Calu3 (cell line): ENCODE measurements around the gene MYLK. TPM values are rescaled to one million over a fixed set of nuclear protein-coding genes. Genes with fewer than 3 reads are reported as not detected.
A peak's percentile ranks its signal among the peaks of the same experiment; 100 is the strongest.

Experiments used
- BruUV-seq: library from RNA; stranded (reverse); fragments of 400-500 nt; replicated peaks from 2 replicates; lab custom pipeline; 2021; lab: Mats Ljungman, UMichigan
- CTCF ChIA-PET: fragments of 300-600 bp; sonication (Branson Sonifier 250); formaldehyde crosslinking; loops from one replicate; lab custom pipeline; 2022; ENCODE audit warnings: antibody characterized with exemption; lab: Charles Lee
- DNase-seq: peaks from one replicate; pipeline ENCODE4 v3.0.0; 2022
- H3K27ac Mint-ChIP-seq: one replicate; pipeline ENCODE4 v1.8.0; 2022; ENCODE audit warnings: mixed read lengths; ENCODE audit not compliant: unreplicated experiment
- H3K27me3 Mint-ChIP-seq: one replicate; pipeline ENCODE4 v1.8.0; 2022; ENCODE audit warnings: mixed read lengths; ENCODE audit not compliant: unreplicated experiment
- H3K36me3 Mint-ChIP-seq: one replicate; pipeline ENCODE4 v1.8.0; 2022; ENCODE audit warnings: mild to moderate bottlenecking, moderate library complexity, mixed read lengths; ENCODE audit not compliant: insufficient read depth, unreplicated experiment
- H3K4me1 Mint-ChIP-seq: one replicate; pipeline ENCODE4 v1.8.0; 2022; ENCODE audit warnings: mild to moderate bottlenecking, low read depth, mixed read lengths; ENCODE audit not compliant: unreplicated experiment
- H3K4me3 Mint-ChIP-seq: one replicate; pipeline ENCODE4 v1.8.0; 2022; ENCODE audit warnings: mild to moderate bottlenecking, low read depth, moderate library complexity, mixed read lengths; ENCODE audit not compliant: unreplicated experiment
- H3K9me3 Mint-ChIP-seq: one replicate; pipeline ENCODE4 v1.8.0; 2022; ENCODE audit warnings: low read depth, mixed read lengths; ENCODE audit not compliant: unreplicated experiment
- intact Hi-C: fragments of 100-400 bp; cut with micrococcal nuclease; formaldehyde crosslinking; loops from one replicate; pipeline ENCODE4 v1.10.0; 2022; ENCODE audit not compliant: unreplicated experiment
- total RNA-seq: library from RNA; stranded (reverse); gene quantifications from 2 replicates; pipeline ENCODE4 v1.2.3, GENCODE V29; 2022
- TF ChIP-seq, protein P1 (sequence below): fragments of 200-600 bp; IDR thresholded peaks from one replicate; pipeline ENCODE4 v1.8.0; 2022; ENCODE audit warnings: antibody characterized with exemption; ENCODE audit not compliant: unreplicated experiment

Gene MYLK
- total RNA-seq, 1 experiment from 2014 or later, result 10.7 TPM

DNA sequence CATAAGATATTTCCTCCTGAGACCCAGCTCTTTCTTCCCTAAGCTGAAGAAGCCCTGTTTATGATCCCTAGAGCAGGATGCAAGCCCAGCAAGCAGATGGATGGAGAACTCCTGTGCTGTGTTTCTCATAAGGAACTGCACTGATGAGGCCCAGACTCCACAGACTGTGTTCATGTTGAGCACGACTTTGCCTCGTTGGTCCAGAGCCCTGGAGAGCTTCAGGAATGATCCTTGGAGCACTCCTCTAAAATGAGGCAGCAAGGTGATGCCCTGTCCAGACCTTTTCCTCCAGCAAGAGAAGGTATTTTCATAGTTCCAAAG, 83.8 kb downstream of the MYLK start:
- Mint-ChIP-seq H3K4me3 (no peak overlapping the region), H3K36me3 (no peaks in the 10 kb centered on the region), H3K27ac (no peak overlapping the region), H3K4me1 (peaks cover 12% of the 10 kb centered on the region), H3K27me3 (no peaks in the 10 kb centered on the region), H3K9me3 (no peaks in the 10 kb centered on the region)
- CTCF ChIA-PET, result no interaction called here
- intact Hi-C loops, result no loop called here
- BruUV-seq, result no TSS peak
- TF ChIP-seq, protein P1, sequence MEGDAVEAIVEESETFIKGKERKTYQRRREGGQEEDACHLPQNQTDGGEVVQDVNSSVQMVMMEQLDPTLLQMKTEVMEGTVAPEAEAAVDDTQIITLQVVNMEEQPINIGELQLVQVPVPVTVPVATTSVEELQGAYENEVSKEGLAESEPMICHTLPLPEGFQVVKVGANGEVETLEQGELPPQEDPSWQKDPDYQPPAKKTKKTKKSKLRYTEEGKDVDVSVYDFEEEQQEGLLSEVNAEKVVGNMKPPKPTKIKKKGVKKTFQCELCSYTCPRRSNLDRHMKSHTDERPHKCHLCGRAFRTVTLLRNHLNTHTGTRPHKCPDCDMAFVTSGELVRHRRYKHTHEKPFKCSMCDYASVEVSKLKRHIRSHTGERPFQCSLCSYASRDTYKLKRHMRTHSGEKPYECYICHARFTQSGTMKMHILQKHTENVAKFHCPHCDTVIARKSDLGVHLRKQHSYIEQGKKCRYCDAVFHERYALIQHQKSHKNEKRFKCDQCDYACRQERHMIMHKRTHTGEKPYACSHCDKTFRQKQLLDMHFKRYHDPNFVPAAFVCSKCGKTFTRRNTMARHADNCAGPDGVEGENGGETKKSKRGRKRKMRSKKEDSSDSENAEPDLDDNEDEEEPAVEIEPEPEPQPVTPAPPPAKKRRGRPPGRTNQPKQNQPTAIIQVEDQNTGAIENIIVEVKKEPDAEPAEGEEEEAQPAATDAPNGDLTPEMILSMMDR, result no peak
- DNase-seq, result no peak

DNA sequence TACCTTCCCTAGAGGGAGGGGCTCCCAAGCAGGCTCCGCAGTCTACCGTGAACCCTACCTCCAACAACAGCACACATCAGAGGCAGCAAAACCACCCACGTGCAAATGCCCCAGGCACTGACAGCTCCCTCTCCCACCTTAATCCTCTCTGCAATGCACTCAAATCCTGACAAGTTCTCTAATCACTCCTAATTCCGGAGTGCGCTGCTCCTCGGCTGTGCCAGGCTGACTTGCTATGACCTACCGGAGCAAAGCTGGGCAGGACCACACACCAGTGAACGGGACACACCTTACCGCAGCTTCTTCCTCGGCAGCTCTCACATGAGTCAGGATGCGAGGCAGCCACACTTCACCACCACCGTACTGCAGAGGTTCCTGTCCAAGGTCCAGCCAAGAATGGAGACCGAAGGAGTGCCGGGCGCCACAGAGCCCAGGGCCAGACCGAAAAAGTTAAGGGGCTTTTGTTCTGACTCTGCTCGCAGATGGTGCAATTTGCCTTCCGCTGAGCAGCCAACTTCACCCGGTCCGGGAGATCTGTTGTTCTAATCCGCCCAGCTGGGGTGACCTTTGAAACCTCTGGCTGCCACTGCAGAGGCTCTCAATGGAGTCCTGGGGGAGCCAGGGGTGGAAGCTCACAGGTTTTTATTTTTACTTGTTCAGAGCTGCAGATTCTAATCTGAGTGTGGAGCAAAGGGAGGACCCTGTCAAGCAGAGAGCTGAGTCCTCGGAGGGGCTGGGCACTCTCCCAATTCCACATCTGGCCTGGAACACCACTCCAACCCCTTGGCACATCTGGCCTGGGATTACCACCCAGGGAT, 84.4 kb downstream of the MYLK start:
- intact Hi-C loops, result no loop called here
- H3K4me1 Mint-ChIP-seq, result peaks cover 12% of the 10 kb centered on the region
- H3K4me3 Mint-ChIP-seq, result peak overlapping the region; percentile 60
- H3K27me3 Mint-ChIP-seq, result no peaks in the 10 kb centered on the region
- CTCF ChIA-PET, result no interaction called here
- no TSS peak for BruUV-seq
- H3K27ac Mint-ChIP-seq, result no peak overlapping the region
- peak; percentile 40 for DNase-seq
- no peaks in the 10 kb centered on the region for H3K9me3 Mint-ChIP-seq
- TF ChIP-seq, protein P1, result no peak
- no peaks in the 10 kb centered on the region for H3K36me3 Mint-ChIP-seq

DNA sequence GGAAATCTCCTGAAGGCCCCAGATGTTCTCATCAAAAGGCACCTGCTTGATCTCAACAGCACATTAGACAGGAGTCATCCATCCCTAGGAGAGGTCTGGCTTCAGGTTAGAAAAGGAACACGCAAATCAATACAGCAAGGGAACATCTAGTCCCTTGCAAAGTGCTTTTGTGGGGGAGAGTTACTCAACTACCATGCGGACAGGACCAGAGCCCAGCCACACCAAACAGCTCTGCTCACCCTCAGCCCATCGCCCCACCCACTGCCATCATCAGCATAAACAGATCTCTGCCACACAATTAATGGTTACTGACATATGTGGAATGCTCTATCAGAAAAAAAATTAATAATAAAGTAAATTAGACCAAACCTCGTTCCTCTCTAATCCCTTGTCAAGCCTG, 85.6 kb downstream of the MYLK start:
- BruUV-seq, result no TSS peak
- H3K36me3 Mint-ChIP-seq, result no peaks in the 10 kb centered on the region
- no peak for DNase-seq
- CTCF ChIA-PET, result interaction anchor here (0.5 kb wide), 1 partner anchor 29 kb away, joined by 3 read pairs; no protein-coding TSS in a partner anchor
- H3K9me3 Mint-ChIP-seq, result no peaks in the 10 kb centered on the region
- no peaks in the 10 kb centered on the region for H3K27me3 Mint-ChIP-seq
- peaks cover 12% of the 10 kb centered on the region for H3K4me1 Mint-ChIP-seq
- TF ChIP-seq, protein P1, result no peak
- no peak overlapping the region for H3K27ac Mint-ChIP-seq
- intact Hi-C loops, result no loop called here
- H3K4me3 Mint-ChIP-seq, result no peak overlapping the region

DNA sequence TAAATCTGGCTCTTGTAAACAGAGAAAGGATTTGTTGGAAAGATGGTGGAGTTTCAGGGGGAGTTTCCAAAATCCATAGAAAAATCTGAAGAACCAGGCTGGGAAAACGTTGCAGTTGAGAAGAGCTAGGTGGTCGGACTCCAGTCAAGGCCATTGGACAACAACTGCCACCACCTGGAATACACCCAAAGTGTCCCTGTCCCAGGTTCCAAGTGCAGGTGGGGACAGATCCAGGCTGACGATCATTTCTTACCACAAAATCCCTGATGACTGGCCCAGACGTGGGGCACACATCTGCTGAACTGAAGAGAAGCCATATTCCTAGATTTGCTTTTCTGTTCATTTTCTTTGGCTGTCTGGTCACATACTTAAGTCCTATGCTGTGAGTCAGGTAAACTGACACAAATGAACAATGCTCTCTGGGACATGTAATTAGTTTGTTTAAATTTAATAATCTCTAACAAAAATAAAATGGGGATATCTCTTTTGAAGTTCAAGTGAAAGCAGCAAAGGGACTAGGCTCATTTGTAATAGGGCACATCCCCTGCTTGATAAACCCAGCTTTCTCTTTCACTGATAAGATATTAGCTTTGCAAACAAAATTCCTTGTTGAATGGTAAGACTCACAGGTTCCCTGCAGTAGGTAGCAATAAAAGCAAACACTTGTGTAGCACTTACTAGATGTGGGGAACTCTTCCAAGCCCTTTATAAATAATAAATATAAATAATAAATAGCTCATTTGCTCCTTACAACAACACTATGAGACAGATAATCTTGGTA, 88.5 kb downstream of the MYLK start:
- H3K9me3 Mint-ChIP-seq, result no peaks in the 10 kb centered on the region
- no TSS peak for BruUV-seq
- H3K36me3 Mint-ChIP-seq, result no peaks in the 10 kb centered on the region
- no peak overlapping the region for H3K4me3 Mint-ChIP-seq
- DNase-seq, result no peak
- H3K27ac Mint-ChIP-seq, result no peak overlapping the region
- H3K27me3 Mint-ChIP-seq, result no peaks in the 10 kb centered on the region
- peaks cover 21% of the 10 kb centered on the region for H3K4me1 Mint-ChIP-seq
- intact Hi-C loops, result no loop called here
- CTCF ChIA-PET, result no interaction called here
- TF ChIP-seq, protein P1, result no peak
